ENCODE results near the gene CHST15.

CHST15 gene

DNA sequence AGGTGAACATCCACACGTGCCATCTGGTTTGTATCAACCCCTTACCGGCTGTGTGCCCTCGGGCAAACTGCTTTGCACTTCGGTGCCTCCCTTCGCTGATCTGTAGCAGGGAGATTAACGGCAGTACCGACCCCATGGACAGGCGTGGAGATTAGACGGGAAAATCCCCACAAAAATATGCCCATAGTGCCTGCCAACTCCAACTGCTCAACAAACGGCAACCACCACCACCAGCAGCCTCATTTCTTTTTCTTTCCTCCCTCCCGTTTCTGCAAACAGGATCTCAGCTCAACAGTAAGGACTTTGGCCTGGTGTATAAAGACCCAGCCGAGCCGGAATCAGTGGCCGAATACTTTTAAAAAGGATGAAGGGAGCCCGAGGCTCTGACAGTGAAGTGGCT is 31.0 kb downstream of the CHST15 start:
- Histone ChIP-seq H2AFZ (ENCODE audit: low read depth) (no peak overlapping the region), H3K4me2 (peak overlapping the region; percentile 22; the same call in 1 of the 2 replicates), H3K4me1 (ENCODE audit: low read depth, poor library complexity, severe bottlenecking) (peaks cover 63% of the 10 kb centered on the region), H3K27ac (peak overlapping the region; percentile 46; the same call in 1 of the 2 replicates), H4K20me1 (ENCODE audit: insufficient read depth) (peaks cover 2% of the 10 kb centered on the region; the same call in 1 of the 2 replicates), H3K9ac (no peak overlapping the region; the same call in 1 of the 2 replicates), H3K79me2 (ENCODE audit: insufficient read depth, low read depth) (peaks cover 99% of the 10 kb centered on the region), H3K27me3 (ENCODE audit: insufficient read depth, low read depth) (no peaks in the 10 kb centered on the region), H3K36me3 (ENCODE audit: insufficient read depth) (no peaks in the 10 kb centered on the region), H3K4me3 (IDR thresholded peaks at IDR 0.05; ENCODE audit: insufficient read depth, low read depth, low read length) (no peak overlapping the region)
- TF ChIP-seq CTCF (conservative IDR thresholded peaks at IDR 0.05; ENCODE audit: low read depth, low read length), result no peak

DNA sequence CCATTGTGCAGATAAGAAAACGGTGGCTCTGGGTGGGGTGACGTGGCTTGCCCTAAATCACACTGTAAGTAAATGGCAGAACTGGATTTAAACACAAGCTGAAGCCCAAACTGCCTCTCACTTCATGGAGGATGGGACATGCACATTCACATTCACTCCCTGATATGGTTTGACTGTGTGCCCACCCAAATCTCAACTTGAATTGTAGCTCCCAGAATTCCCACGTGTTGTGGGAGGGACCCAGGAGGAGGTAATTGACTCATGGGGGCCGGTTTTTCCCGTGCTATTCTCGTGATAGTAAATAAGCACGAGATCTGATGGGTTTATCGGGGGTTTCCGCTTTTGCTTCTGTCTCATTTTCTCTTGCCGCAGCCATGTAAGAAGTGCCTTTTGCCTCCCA is 32.4 kb downstream of the CHST15 start:
- Histone ChIP-seq H4K20me1 (ENCODE audit: insufficient read depth) (0 out of 2 replicates have a peak, but pooled peaks cover 4% of the 10 kb centered on the region), H3K9ac (no peak overlapping the region), H3K27me3 (ENCODE audit: insufficient read depth, low read depth) (no peaks in the 10 kb centered on the region), H3K79me2 (ENCODE audit: insufficient read depth, low read depth) (peaks cover 99% of the 10 kb centered on the region), H3K4me3 (IDR thresholded peaks at IDR 0.05; ENCODE audit: insufficient read depth, low read depth, low read length) (no peak overlapping the region), H2AFZ (ENCODE audit: low read depth) (no peak overlapping the region), H3K4me1 (ENCODE audit: low read depth, poor library complexity, severe bottlenecking) (peaks cover 51% of the 10 kb centered on the region), H3K27ac (no peak overlapping the region), H3K36me3 (ENCODE audit: insufficient read depth) (no peaks in the 10 kb centered on the region), H3K4me2 (no peak overlapping the region)
- no peak for TF ChIP-seq CTCF (conservative IDR thresholded peaks at IDR 0.05; ENCODE audit: low read depth, low read length)

DNA sequence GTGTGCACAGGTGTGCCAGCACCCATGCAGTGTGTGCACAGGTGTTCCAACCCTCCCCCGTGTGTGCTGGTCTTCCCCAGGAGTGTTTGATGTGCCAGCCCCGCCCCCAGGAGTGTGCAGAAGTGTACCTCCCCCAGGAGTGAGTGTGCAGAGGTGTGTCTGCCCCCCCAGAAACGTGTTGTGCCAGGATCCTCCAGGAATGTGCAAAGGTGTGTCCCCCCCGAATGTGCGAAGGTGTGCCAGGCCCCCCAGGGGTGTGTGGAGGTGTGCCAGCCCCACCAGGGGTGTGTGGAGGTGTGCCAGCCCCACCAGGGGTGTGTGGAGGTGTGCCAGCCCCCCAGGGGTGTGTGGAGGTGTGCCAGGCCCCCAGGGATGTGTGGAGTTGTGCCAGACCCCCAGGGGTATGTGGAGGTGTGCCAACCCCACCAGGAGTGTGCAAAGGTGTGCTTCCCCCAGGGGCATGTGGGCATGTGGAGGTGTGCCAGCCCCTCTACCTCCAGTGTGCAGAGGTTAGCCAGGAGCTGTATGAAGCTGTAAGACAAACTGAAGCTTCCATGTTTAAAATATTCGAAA is 33.2 kb downstream of the CHST15 start:
- Histone ChIP-seq H3K4me3 (IDR thresholded peaks at IDR 0.05; ENCODE audit: insufficient read depth, low read depth, low read length) (no peak overlapping the region), H2AFZ (ENCODE audit: low read depth) (no peak overlapping the region), H3K4me1 (ENCODE audit: low read depth, poor library complexity, severe bottlenecking) (peaks cover 46% of the 10 kb centered on the region), H3K79me2 (ENCODE audit: insufficient read depth, low read depth) (peaks cover 99% of the 10 kb centered on the region), H3K27ac (no peak overlapping the region), H3K36me3 (ENCODE audit: insufficient read depth) (no peaks in the 10 kb centered on the region), H4K20me1 (ENCODE audit: insufficient read depth) (0 out of 2 replicates have a peak, but pooled peaks cover 4% of the 10 kb centered on the region), H3K9ac (no peak overlapping the region), H3K4me2 (no peak overlapping the region), H3K27me3 (ENCODE audit: insufficient read depth, low read depth) (no peaks in the 10 kb centered on the region)
- TF ChIP-seq CTCF (conservative IDR thresholded peaks at IDR 0.05; ENCODE audit: low read depth, low read length), result no peak

DNA sequence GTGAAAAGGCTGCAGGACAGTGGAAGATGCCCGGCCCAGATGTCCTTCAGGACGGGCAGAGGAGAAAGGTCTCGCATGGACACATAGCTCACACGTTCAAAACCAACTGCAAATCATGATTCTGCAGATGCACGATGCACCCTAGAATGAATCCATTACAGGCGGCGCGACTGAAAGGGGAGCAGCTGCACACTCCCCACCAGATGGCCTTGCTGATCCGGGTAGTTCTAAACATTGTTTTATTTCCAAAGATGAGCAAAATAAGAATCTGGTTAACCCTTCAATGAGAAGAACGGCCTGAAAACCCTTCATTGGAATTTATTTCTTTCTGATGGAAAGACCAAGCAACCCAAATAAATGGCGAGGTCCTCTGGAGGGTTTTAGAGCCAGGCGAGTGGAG is 33.8 kb downstream of the CHST15 start:
- Histone ChIP-seq H4K20me1 (ENCODE audit: insufficient read depth) (0 out of 2 replicates have a peak, but pooled peaks cover 4% of the 10 kb centered on the region), H3K36me3 (ENCODE audit: insufficient read depth) (no peaks in the 10 kb centered on the region), H3K4me3 (IDR thresholded peaks at IDR 0.05; ENCODE audit: insufficient read depth, low read depth, low read length) (no peak overlapping the region), H3K27ac (no peak overlapping the region), H2AFZ (ENCODE audit: low read depth) (no peak overlapping the region), H3K27me3 (ENCODE audit: insufficient read depth, low read depth) (no peaks in the 10 kb centered on the region), H3K4me2 (no peak overlapping the region), H3K4me1 (ENCODE audit: low read depth, poor library complexity, severe bottlenecking) (peaks cover 44% of the 10 kb centered on the region), H3K79me2 (ENCODE audit: insufficient read depth, low read depth) (peaks cover 99% of the 10 kb centered on the region), H3K9ac (no peak overlapping the region)
- no peak for TF ChIP-seq CTCF (conservative IDR thresholded peaks at IDR 0.05; ENCODE audit: low read depth, low read length)
